ENCODE data around the gene INMT. TPM values are rescaled to one million over a fixed set of nuclear protein-coding genes. Genes with fewer than 3 reads are reported as not detected.

INMT gene
- total RNA-seq, 1 donor from 2014 or later = 0.09 TPM

GRCh38 chr7:30790356-30790755, 38.4 kb downstream of the INMT start:
- no peak overlapping the region for H3K27ac Mint-ChIP-seq (ENCODE audit: unreplicated experiment)
- FAIRE-seq (no peak), DNase-seq (ENCODE audit: low read depth) (no peak)
- no peak overlapping the region for H3K4me3 Mint-ChIP-seq (ENCODE audit: unreplicated experiment)
- no peaks in the 10 kb centered on the region for H3K9me3 ChIP-seq (ENCODE audit: insufficient read depth, low read depth, low read length)
- no peaks in the 10 kb centered on the region for H3K9me3 Mint-ChIP-seq (ENCODE audit: unreplicated experiment)
- H3K4me1 Mint-ChIP-seq (ENCODE audit: low read depth, unreplicated experiment) = peaks cover 21% of the 10 kb centered on the region
- H3K36me3 Mint-ChIP-seq (ENCODE audit: low read depth, unreplicated experiment) = peaks cover 13% of the 10 kb centered on the region
- H2AFZ ChIP-seq (ENCODE audit: low read depth, low read length) = no peak overlapping the region
- H3K4me3 ChIP-seq (ENCODE audit: insufficient read depth, low read depth, low read length) = no peak overlapping the region
- H3K27me3 Mint-ChIP-seq (ENCODE audit: low read depth, unreplicated experiment) = no peaks in the 10 kb centered on the region
- no peak overlapping the region for H3K9ac ChIP-seq (ENCODE audit: low read length)
- no peaks in the 10 kb centered on the region for H3K36me3 ChIP-seq (ENCODE audit: insufficient read depth, low read length)
- H3K79me2 ChIP-seq (ENCODE audit: insufficient read depth, low read length) = no peaks in the 10 kb centered on the region
- peaks cover 9% of the 10 kb centered on the region for H3K4me1 ChIP-seq (ENCODE audit: insufficient read depth, low read length)
- H3K4me2 ChIP-seq (ENCODE audit: low read length) = no peak overlapping the region
- no peak overlapping the region for H3K27ac ChIP-seq (ENCODE audit: low read depth, low read length)
- TF ChIP-seq, protein P1, sequence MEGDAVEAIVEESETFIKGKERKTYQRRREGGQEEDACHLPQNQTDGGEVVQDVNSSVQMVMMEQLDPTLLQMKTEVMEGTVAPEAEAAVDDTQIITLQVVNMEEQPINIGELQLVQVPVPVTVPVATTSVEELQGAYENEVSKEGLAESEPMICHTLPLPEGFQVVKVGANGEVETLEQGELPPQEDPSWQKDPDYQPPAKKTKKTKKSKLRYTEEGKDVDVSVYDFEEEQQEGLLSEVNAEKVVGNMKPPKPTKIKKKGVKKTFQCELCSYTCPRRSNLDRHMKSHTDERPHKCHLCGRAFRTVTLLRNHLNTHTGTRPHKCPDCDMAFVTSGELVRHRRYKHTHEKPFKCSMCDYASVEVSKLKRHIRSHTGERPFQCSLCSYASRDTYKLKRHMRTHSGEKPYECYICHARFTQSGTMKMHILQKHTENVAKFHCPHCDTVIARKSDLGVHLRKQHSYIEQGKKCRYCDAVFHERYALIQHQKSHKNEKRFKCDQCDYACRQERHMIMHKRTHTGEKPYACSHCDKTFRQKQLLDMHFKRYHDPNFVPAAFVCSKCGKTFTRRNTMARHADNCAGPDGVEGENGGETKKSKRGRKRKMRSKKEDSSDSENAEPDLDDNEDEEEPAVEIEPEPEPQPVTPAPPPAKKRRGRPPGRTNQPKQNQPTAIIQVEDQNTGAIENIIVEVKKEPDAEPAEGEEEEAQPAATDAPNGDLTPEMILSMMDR (IDR thresholded peaks at IDR 0.05; ENCODE audit: insufficient read depth, low read depth, low read length) = no peak
- no peak for TF ChIP-seq EZH2 (IDR thresholded peaks at IDR 0.05; ENCODE audit: insufficient read depth, low read length)
- no peaks in the 10 kb centered on the region for H3K27me3 ChIP-seq (ENCODE audit: insufficient read depth, low read length)
- no peaks in the 10 kb centered on the region for H4K20me1 ChIP-seq (ENCODE audit: insufficient read depth, low read length)

- Histone ChIP-seq H2AFZ (ENCODE audit: low read depth, low read length) (no peak overlapping the region), H3K4me1 (ENCODE audit: insufficient read depth, low read length) (peaks cover 17% of the 10 kb centered on the region), H3K27me3 (ENCODE audit: insufficient read depth, low read length) (no peaks in the 10 kb centered on the region), H3K9me3 (ENCODE audit: insufficient read depth, low read depth, low read length) (no peaks in the 10 kb centered on the region), H3K79me2 (ENCODE audit: insufficient read depth, low read length) (no peaks in the 10 kb centered on the region), H3K4me2 (ENCODE audit: low read length) (no peak overlapping the region), H4K20me1 (ENCODE audit: insufficient read depth, low read length) (no peaks in the 10 kb centered on the region), H3K4me3 (ENCODE audit: insufficient read depth, low read depth, low read length) (no peak overlapping the region), H3K36me3 (ENCODE audit: insufficient read depth, low read length) (no peaks in the 10 kb centered on the region), H3K27ac (ENCODE audit: low read depth, low read length) (no peak overlapping the region), H3K9ac (ENCODE audit: low read length) (no peak overlapping the region)
- H3K4me1 Mint-ChIP-seq (ENCODE audit: low read depth, unreplicated experiment) = peaks cover 28% of the 10 kb centered on the region
- no peak overlapping the region for H3K27ac Mint-ChIP-seq (ENCODE audit: unreplicated experiment)
- FAIRE-seq (no peak), DNase-seq (ENCODE audit: low read depth) (no peak)
- H3K36me3 Mint-ChIP-seq (ENCODE audit: low read depth, unreplicated experiment) = peaks cover 6% of the 10 kb centered on the region
- H3K9me3 Mint-ChIP-seq (ENCODE audit: unreplicated experiment) = no peaks in the 10 kb centered on the region
- no peak for TF ChIP-seq EZH2 (IDR thresholded peaks at IDR 0.05; ENCODE audit: insufficient read depth, low read length)
- TF ChIP-seq, protein P1 (IDR thresholded peaks at IDR 0.05; ENCODE audit: insufficient read depth, low read depth, low read length) = no peak
- H3K27me3 Mint-ChIP-seq (ENCODE audit: low read depth, unreplicated experiment) = no peaks in the 10 kb centered on the region
- no peak overlapping the region for H3K4me3 Mint-ChIP-seq (ENCODE audit: unreplicated experiment)
Observed at GRCh38 chr7:30791114-30791513, 39.2 kb downstream of the INMT start.

- H2AFZ ChIP-seq (ENCODE audit: low read depth, low read length) = no peak overlapping the region
- no peaks in the 10 kb centered on the region for H3K27me3 ChIP-seq (ENCODE audit: insufficient read depth, low read length)
- H3K4me2 ChIP-seq (ENCODE audit: low read length) = no peak overlapping the region
- no peaks in the 10 kb centered on the region for H3K9me3 ChIP-seq (ENCODE audit: insufficient read depth, low read depth, low read length)
- no peak overlapping the region for H3K9ac ChIP-seq (ENCODE audit: low read length)
- Mint-ChIP-seq H3K27me3 (ENCODE audit: low read depth, unreplicated experiment) (no peaks in the 10 kb centered on the region), H3K4me3 (ENCODE audit: unreplicated experiment) (no peak overlapping the region), H3K27ac (ENCODE audit: unreplicated experiment) (peak overlapping the region; percentile 28), H3K4me1 (ENCODE audit: low read depth, unreplicated experiment) (peaks cover 42% of the 10 kb centered on the region), H3K9me3 (ENCODE audit: unreplicated experiment) (no peaks in the 10 kb centered on the region), H3K36me3 (ENCODE audit: low read depth, unreplicated experiment) (peaks cover 2% of the 10 kb centered on the region)
- no peak for DNase-seq (ENCODE audit: low read depth)
- TF ChIP-seq EZH2 (IDR thresholded peaks at IDR 0.05; ENCODE audit: insufficient read depth, low read length) = no peak
- TF ChIP-seq, protein P1 (IDR thresholded peaks at IDR 0.05; ENCODE audit: insufficient read depth, low read depth, low read length) = no peak
- H3K27ac ChIP-seq (ENCODE audit: low read depth, low read length) = no peak overlapping the region
- H3K4me1 ChIP-seq (ENCODE audit: insufficient read depth, low read length) = peaks cover 39% of the 10 kb centered on the region
- H3K36me3 ChIP-seq (ENCODE audit: insufficient read depth, low read length) = no peaks in the 10 kb centered on the region
- H4K20me1 ChIP-seq (ENCODE audit: insufficient read depth, low read length) = peaks cover 5% of the 10 kb centered on the region
- no peak for FAIRE-seq
- no peak overlapping the region for H3K4me3 ChIP-seq (ENCODE audit: insufficient read depth, low read depth, low read length)
- H3K79me2 ChIP-seq (ENCODE audit: insufficient read depth, low read length) = no peaks in the 10 kb centered on the region
Observed at GRCh38 chr7:30795161-30795948, 43.4 kb downstream of the INMT start.

All from astrocyte (in vitro differentiated cells and primary cell).